HG02973 (cell line): Measurements from ENCODE around the gene MOB4.
"Not testable (repeated sequence)": the region's sequence is repeated elsewhere in the genome, so short reads cannot be mapped to it uniquely, and the experiment has no call there.

Experiments
- ATAC-seq: cut with Tn5 transposase; IDR thresholded peaks from one replicate; pipeline ENCODE4 v1.9.1; 2021; ENCODE audit warnings: moderate library complexity; ENCODE audit not compliant: unreplicated experiment

MOB4 gene

GRCh38 chr2:197513915-197514314, 2.0 kb upstream of the MOB4 start:
- ATAC-seq = no peak

GRCh38 chr2:197514754-197515153, 1.1 kb upstream of the MOB4 start:
- ATAC-seq = no peak

- ATAC-seq = peak; percentile 1
Measured at GRCh38 chr2:197515315-197515738, 539 bp upstream of the MOB4 start.

DNA sequence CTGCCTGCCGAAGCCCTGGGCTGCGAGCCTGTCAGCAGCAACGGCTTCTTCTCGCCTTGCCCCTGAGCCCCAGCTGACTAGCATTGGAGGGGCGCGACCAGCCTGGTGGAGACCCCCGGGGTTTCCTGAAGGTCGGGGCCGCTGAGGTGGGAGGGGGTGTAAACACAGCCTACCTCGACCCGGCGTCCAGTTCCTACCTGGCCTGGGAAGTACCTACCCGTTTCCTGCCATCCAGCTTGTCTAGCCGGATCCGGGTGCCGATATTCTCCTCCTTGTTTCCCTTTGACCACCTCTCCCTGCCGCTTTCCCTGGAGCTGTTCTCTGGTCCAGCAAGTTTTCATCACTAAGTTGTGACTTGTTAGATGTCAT, 511 bp downstream of the MOB4 start:
- ATAC-seq = peak; percentile 12

DNA sequence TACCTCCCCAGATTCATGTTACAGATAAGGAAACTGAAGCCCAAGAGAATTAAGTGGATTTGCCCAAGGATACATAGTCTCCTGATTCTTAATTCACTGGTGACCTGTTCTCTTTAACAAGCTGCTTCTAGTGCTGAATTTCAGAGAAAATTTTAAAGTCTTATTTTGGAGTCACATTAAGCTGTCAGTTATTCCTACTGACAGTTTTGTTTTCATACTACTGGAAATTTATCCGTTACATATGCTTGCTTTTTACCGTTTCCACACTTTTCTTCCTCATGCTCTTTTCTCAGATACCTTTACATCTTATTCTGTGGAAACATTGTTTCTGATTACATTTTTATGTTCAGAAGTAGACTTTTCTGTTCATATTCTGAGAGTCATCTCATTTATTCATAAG, 1.3 kb downstream of the MOB4 start:
- ATAC-seq = no peak

GRCh38 chr2:197538412-197538811, 22.5 kb downstream of the MOB4 start:
- ATAC-seq = no peak

GRCh38 chr2:197539734-197540133, 23.9 kb downstream of the MOB4 start:
- no peak for ATAC-seq

GRCh38 chr2:197543206-197543605, 27.3 kb downstream of the MOB4 start:
- no peak for ATAC-seq

DNA sequence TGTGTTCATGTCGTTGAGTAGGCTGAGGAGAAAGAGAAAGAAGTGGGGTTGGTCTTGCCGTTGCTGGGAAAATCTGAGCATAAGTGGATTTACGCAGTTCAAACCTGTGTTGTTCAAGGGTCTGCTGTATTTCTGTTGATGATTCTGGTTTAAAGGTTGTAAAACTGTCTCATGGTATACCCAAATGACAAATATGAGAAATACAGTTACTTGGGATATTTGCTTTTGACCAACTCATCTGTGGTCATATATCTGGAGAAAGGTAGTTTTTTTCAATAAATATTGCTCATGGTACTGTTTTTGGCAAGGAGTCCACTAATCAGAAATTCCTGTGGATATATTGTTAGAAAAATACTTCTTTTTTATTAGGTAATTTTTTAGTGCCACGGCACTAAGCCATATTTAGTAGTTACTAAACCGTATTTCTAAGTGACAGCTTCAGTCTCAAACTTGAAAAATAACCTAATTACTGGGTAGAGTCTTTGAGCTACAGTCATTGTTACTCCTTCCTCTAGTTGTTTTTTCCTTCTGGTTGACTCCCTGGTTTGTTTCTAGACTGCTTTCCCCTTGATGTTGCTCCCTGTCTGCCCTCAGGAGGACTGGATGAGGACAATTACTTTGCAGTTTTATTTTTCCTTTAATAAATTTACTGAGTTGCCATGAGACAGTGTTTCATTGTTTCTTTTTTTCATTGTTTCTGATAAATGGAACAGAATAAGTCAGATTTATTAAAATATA, 31.5 kb downstream of the MOB4 start:
- ATAC-seq = no peak

DNA sequence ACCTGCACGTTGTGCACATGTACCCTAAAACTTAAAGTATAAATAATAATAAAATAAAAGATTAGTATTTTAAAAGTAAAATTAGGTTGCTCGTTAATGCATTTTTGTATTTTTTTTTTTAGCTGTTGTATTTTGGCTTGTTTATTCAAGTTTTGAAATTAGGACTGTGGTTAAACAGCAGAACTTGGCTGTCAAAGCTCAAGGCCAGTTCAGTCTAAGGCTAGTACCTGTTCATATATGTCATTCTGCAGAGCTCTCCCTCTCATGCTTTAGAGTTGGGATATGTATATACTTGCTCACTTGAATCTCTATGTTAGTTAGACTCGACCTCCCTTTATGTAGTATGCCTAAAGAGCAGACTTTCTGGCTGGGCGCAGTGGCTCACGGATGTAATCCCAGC, 32.7 kb downstream of the MOB4 start:
- no peak for ATAC-seq

GRCh38 chr2:197551260-197551659, 35.4 kb downstream of the MOB4 start:
- ATAC-seq = not testable (repeated sequence)

DNA sequence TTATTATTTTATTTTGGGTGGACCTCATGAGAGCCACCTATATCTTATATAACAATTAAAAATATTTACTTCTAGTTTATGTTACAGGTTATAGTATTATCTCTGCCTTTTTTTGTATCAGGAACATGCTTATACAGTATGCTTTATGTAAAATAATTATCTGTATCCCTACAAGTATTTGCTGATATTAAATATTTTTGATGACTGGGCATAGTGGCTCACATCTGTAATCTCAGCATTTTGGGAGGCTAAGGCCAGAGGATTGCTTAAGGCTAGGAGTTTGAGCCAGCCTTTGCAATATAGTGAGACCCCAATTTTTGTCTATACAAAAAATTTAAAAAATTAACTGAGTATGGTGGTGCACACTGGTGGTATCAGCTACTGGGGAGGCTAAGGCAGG, 39.6 kb downstream of the MOB4 start:
- ATAC-seq = no peak

- ATAC-seq = no peak
Measured at GRCh38 chr2:197556456-197556855, 40.6 kb downstream of the MOB4 start.

- no peak for ATAC-seq
Measured at GRCh38 chr2:197558393-197558792, 42.5 kb downstream of the MOB4 start.

GRCh38 chr2:197559681-197560080, 43.8 kb downstream of the MOB4 start:
- ATAC-seq = no peak

DNA sequence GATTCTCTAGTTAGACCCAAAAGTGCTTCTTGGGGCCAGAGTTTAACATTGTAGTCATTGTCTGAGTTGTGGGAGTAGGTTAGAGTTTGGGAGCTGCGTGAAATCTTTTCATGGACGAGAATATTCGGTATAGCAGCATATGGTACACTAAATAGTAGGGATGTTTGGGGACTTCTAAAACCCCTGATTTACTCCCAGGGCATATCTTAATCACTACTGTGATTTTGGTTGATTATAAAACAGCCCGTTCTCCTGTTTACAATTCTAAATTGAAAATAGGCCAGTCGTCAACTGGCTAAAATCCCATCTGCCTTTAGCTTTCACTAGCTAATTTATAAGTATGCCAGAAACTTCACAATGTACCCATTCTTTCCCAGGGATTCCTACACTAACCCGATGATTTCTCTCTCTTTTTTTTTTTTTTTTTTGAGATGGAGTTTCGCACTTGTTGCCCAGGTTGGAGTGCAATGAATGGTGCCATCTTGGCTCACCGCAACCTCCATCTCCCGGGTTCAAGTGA, 44.3 kb downstream of the MOB4 start:
- ATAC-seq = no peak

DNA sequence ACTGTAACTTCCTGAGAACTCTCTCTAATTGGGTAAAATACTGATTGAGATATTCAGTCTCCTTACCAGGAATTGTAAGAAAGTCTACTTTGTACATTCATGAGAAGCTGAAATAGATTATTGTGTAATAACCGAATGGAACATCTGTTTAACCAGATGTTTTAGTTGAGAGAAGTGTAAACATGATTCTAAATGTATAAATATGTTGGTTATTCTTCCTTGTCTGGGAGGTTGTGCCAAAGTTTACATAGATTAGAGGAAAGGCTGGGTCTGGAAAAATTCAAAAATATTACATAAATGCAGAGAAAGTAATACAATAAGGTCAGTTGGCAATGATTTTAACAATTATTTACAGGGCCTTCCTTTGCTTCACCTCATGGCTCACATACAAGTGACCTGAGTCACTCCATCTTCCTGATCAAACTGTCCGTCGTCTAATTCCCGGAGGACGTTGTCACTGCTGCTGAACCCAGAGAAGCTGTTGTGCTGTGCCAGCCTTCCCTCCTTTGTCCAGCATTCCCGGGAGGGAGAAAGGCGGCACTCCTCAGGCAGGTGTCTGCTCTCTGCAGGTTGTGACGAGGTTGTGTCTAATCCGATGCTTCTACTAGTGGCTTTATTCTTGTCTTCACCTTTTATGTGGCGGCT, 55.9 kb downstream of the MOB4 start:
- no peak for ATAC-seq

DNA sequence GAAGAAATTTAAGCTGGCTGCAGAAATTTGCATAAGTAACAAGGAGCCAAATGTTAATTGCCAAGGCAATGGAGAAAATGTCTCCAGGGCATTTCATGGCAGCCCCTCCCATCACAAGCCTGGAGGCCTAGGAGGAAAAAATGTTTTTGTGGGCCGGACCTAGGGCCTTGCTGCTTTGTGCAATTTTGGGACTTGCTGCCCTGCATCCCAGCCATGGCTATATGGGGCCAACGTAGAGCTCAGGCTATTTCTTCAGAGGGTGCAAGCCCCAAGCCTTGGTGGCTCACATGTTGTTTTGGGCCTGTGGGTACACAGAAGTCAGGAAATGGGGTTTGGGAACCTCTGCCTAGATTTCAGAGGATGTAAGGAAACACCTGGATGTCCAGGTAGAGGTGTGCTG, 57.7 kb downstream of the MOB4 start:
- ATAC-seq = no peak

- no peak for ATAC-seq
Measured at GRCh38 chr2:197575987-197576386, 60.1 kb downstream of the MOB4 start.

- ATAC-seq = no peak
Measured at GRCh38 chr2:197576631-197577030, 60.8 kb downstream of the MOB4 start.

GRCh38 chr2:197577446-197577845, 61.6 kb downstream of the MOB4 start:
- ATAC-seq = no peak

GRCh38 chr2:197578294-197578693, 62.4 kb downstream of the MOB4 start:
- not testable (repeated sequence) for ATAC-seq
